MM.1S (cell line): Measurements from ENCODE around the gene SLC38A1.

Source experiments
- EZH2 ChIP-seq: fragments of 300-600 bp; sonication (generic); optimal IDR thresholded peaks from 2 replicates; pipeline ENCODE3; 2017; ENCODE audit warnings: low read depth, mild to moderate bottlenecking, antibody characterized with exemption, low read length, mixed read lengths
- EZH2phosphoT487 ChIP-seq: fragments of 300-600 bp; sonication (generic); IDR thresholded peaks from 2 replicates; pipeline ENCODE4 v1.6.1; 2018; ENCODE audit warnings: antibody characterized with exemption, low read length
- TF ChIP-seq, protein P1 (sequence below): fragments of 300-600 bp; sonication (generic); IDR thresholded peaks from 2 replicates; pipeline ENCODE4 v1.5.1; 2016; ENCODE audit warnings: antibody characterized with exemption, low read length, mixed read lengths

DNA sequence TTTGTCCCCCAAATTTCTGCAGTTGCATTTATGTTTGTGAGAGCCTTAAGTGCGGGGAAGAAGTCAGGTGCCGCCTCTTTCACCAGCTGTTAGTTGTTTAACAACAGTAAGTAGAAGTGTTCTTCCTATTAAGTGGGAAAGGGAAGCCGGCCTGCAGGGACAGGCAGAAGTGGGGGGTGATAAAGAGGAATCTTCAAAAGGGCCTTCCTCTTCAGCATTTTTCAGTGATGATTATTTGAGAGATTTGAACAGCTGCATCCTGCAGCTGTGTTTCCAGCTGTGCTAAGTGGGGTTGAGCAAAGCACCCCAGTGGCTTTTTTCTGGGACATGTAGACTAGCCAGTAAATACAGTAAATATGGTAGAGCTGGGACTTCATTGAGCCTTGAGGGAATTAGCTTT lies 32.1 kb upstream of the SLC38A1 start:
- TF ChIP-seq EZH2 (no peak), EZH2phosphoT487 (no peak)
- TF ChIP-seq, protein P1, sequence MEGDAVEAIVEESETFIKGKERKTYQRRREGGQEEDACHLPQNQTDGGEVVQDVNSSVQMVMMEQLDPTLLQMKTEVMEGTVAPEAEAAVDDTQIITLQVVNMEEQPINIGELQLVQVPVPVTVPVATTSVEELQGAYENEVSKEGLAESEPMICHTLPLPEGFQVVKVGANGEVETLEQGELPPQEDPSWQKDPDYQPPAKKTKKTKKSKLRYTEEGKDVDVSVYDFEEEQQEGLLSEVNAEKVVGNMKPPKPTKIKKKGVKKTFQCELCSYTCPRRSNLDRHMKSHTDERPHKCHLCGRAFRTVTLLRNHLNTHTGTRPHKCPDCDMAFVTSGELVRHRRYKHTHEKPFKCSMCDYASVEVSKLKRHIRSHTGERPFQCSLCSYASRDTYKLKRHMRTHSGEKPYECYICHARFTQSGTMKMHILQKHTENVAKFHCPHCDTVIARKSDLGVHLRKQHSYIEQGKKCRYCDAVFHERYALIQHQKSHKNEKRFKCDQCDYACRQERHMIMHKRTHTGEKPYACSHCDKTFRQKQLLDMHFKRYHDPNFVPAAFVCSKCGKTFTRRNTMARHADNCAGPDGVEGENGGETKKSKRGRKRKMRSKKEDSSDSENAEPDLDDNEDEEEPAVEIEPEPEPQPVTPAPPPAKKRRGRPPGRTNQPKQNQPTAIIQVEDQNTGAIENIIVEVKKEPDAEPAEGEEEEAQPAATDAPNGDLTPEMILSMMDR = no peak
